H1 (cell line): ENCODE data around the gene SHISA9. TPM values are rescaled to one million over a fixed set of nuclear protein-coding genes. Genes with fewer than 3 reads are reported as not detected.

Experiments used
- CTCF ChIA-PET: fragments of 300-600 bp; sonication (Branson Sonifier 250); formaldehyde crosslinking; loops from one replicate; lab custom pipeline; 2021; ENCODE audit not compliant: partially characterized antibody; lab: Charles Lee
- POLR2A ChIA-PET: fragments of 300-600 bp; sonication (Branson Sonifier 250); formaldehyde crosslinking; loops from one replicate; lab custom pipeline; 2021; ENCODE audit warnings: inconsistent platforms; ENCODE audit not compliant: partially characterized antibody; lab: Charles Lee
- DNase-seq, 2 experiments: peaks; one replicate each; pipeline versions ENCODE4 v3.0.0 to v3.0.0-alpha.2; 2010 to 2022; ENCODE audit warnings: low spot score in 2 of 2, low read depth in 1 of 2, mixed read lengths in 1 of 2
- FAIRE-seq: peaks from 2 replicates; lab custom pipeline; 2011; peaks lifted over from hg19 to GRCh38; lab: Jason Lieb, UNC
- H2AFZ ChIP-seq: 2 replicates; pipeline ENCODE4 v1.8.1; 2012; ENCODE audit warnings: low read length, inconsistent platforms
- H2AK5ac ChIP-seq: 2 replicates; pipeline ENCODE4 v1.6.1; 2013; ENCODE audit warnings: low read depth, low read length
- H2BK120ac ChIP-seq: replicated peaks from 2 replicates; pipeline ENCODE3; 2013; ENCODE audit warnings: low read depth, low read length, inconsistent platforms
- H2BK12ac ChIP-seq: 2 replicates; pipeline ENCODE4 v1.6.1; 2013; ENCODE audit warnings: low read depth, low read length
- H2BK15ac ChIP-seq: 2 replicates; pipeline ENCODE4 v1.6.1; 2013; ENCODE audit warnings: low read length
- H2BK20ac ChIP-seq: 2 replicates; pipeline ENCODE4 v1.6.1; 2013; ENCODE audit warnings: low read length
- H2BK5ac ChIP-seq: 2 replicates; pipeline ENCODE4 v1.6.1; 2013; ENCODE audit warnings: low read depth, low read length
- H3K14ac ChIP-seq: 2 replicates; pipeline ENCODE4 v1.6.1; 2013; ENCODE audit warnings: inconsistent platforms; ENCODE audit not compliant: insufficient read length
- H3K18ac ChIP-seq: 2 replicates; pipeline ENCODE4 v1.6.1; 2013; ENCODE audit warnings: low read length; ENCODE audit errors: extremely low read depth
- H3K23ac ChIP-seq: 2 replicates; pipeline ENCODE4 v1.6.1; 2013; ENCODE audit warnings: inconsistent platforms; ENCODE audit not compliant: insufficient read length
- H3K23me2 ChIP-seq: 2 replicates; pipeline ENCODE4 v1.6.1; 2013; ENCODE audit warnings: low read depth, low read length
- H3K27ac ChIP-seq: 2 replicates; pipeline ENCODE4 v1.6.1; 2011; ENCODE audit warnings: low read depth, low read length, inconsistent platforms
- H3K27me3 ChIP-seq, 4 experiments: replicated peaks in 1 of 4; 1 replicate in 1 of 4; 2 replicates in 3 of 4; pipeline versions ENCODE4 v1.6.1 to v1.8.1; 2011 to 2013; ENCODE audit warnings: low read length in 3 of 4, mild to moderate bottlenecking in 3 of 4, inconsistent platforms in 2 of 4, mixed read lengths in 2 of 4, moderate library complexity in 1 of 4; ENCODE audit not compliant: control insufficient read depth in 3 of 4, insufficient read depth in 3 of 4; ENCODE audit errors: extremely low read depth in 1 of 4
- H3K36me3 ChIP-seq, 4 experiments: 2 replicates each; pipeline versions ENCODE4 v1.6.1 to v1.8.1; 2011 to 2013; ENCODE audit warnings: mild to moderate bottlenecking in 4 of 4, low read length in 3 of 4, moderate library complexity in 2 of 4, control low read depth in 1 of 4, inconsistent platforms in 1 of 4; ENCODE audit not compliant: insufficient read depth in 4 of 4, control insufficient read depth in 2 of 4
- H3K4ac ChIP-seq: replicated peaks from 2 replicates; pipeline ENCODE3; 2013; ENCODE audit warnings: low read length, low read depth, mixed read lengths, inconsistent platforms; ENCODE audit not compliant: insufficient read length
- H3K4me1 ChIP-seq, 4 experiments: replicated peaks in 1 of 4; 1 replicate in 1 of 4; 2 replicates in 3 of 4; pipeline versions ENCODE4 v1.6.1 to v1.8.1; 2011 to 2013; ENCODE audit warnings: low read length in 3 of 4, inconsistent platforms in 2 of 4, mixed read lengths in 1 of 4; ENCODE audit not compliant: insufficient read depth in 4 of 4, control insufficient read depth in 3 of 4
- H3K4me2 ChIP-seq, 2 experiments: 2 replicates each; pipeline versions ENCODE4 v1.6.1 to v1.8.1; 2011 to 2013; ENCODE audit warnings: low read depth in 2 of 2, low read length in 2 of 2, control low read depth in 1 of 2, inconsistent platforms in 1 of 2, mild to moderate bottlenecking in 1 of 2; ENCODE audit not compliant: insufficient read depth in 1 of 2
- H3K4me3 ChIP-seq, 4 experiments: fragments of 200-600, 300-600 bp in 1 of 4; sonication (generic), shearing (Covaris generic), sonication (Bioruptor Twin) in 1 of 4; 2 replicates each; pipeline versions ENCODE4 v1.5.1 to v1.8.1; 2011 to 2016; ENCODE audit warnings: low read length in 4 of 4, low read depth in 3 of 4, control low read depth in 2 of 4, inconsistent platforms in 2 of 4, mild to moderate bottlenecking in 2 of 4, mixed read lengths in 1 of 4, moderate library complexity in 1 of 4; ENCODE audit not compliant: insufficient read depth in 2 of 4; ENCODE audit errors: extremely low read depth in 1 of 4
- H3K56ac ChIP-seq: replicated peaks from 2 replicates; pipeline ENCODE3; 2013; ENCODE audit warnings: low read depth, mild to moderate bottlenecking, mixed read lengths, low read length, inconsistent platforms; ENCODE audit not compliant: insufficient read length
- H3K79me1 ChIP-seq: 2 replicates; pipeline ENCODE4 v1.6.1; 2013; ENCODE audit warnings: low read depth, low read length, control low read depth
- H3K79me2 ChIP-seq, 2 experiments: 2 replicates each; pipeline versions ENCODE4 v1.6.1 to v1.8.1; 2012 to 2013; ENCODE audit warnings: low read length in 2 of 2, mild to moderate bottlenecking in 2 of 2, inconsistent platforms in 1 of 2; ENCODE audit not compliant: insufficient read depth in 2 of 2, control insufficient read depth in 1 of 2
- H3K9ac ChIP-seq, 4 experiments: replicated peaks in 1 of 4; 1 replicate in 1 of 4; 2 replicates in 3 of 4; pipeline versions ENCODE4 v1.6.1 to v1.8.1; 2011 to 2013; ENCODE audit warnings: low read depth in 3 of 4, low read length in 3 of 4, control low read depth in 2 of 4, mild to moderate bottlenecking in 2 of 4, moderate library complexity in 2 of 4, inconsistent platforms in 1 of 4; ENCODE audit errors: extremely low read depth in 1 of 4
- H3K9me3 ChIP-seq, 2 experiments: 2 replicates each; pipeline versions ENCODE4 v1.6.1 to v1.8.1; 2012 to 2013; ENCODE audit warnings: mild to moderate bottlenecking in 2 of 2, moderate library complexity in 2 of 2, control low read depth in 1 of 2, inconsistent platforms in 1 of 2, low read depth in 1 of 2, low read length in 1 of 2, mixed read lengths in 1 of 2; ENCODE audit not compliant: insufficient read depth in 2 of 2
- H4K20me1 ChIP-seq, 2 experiments: replicated peaks in 1 of 2; 2 replicates each; pipeline versions ENCODE3 to v1.8.1; 2011 to 2013; ENCODE audit warnings: inconsistent platforms in 2 of 2, low read length in 2 of 2, mild to moderate bottlenecking in 1 of 2; ENCODE audit not compliant: insufficient read depth in 2 of 2, control insufficient read depth in 1 of 2
- H4K5ac ChIP-seq: 2 replicates; pipeline ENCODE4 v1.6.1; 2013; ENCODE audit warnings: low read length, low read depth, mixed read lengths, inconsistent platforms; ENCODE audit not compliant: insufficient read length
- H4K8ac ChIP-seq: 2 replicates; pipeline ENCODE4 v1.8.0; 2013; ENCODE audit warnings: mild to moderate bottlenecking, moderate library complexity, low read length, inconsistent platforms; ENCODE audit not compliant: insufficient read depth; ENCODE audit errors: extremely low read depth
- H4K91ac ChIP-seq: replicated peaks from 2 replicates; pipeline ENCODE3; 2013; ENCODE audit warnings: low read length, mixed read lengths, inconsistent platforms; ENCODE audit not compliant: insufficient read length
- CEBPB ChIP-seq: IDR thresholded peaks from 2 replicates; pipeline ENCODE4 v1.6.1; 2012; ENCODE audit warnings: low read depth, low read length
- WGBS, 2 experiments: shearing (Covaris generic) in 1 of 2; methylation state at CpG; one replicate each; pipeline versions ENCODE4 v1.1.6 to v1.1.7; 2013 to 2015; ENCODE audit warnings: low lambda C conversion rate in 2 of 2, mixed read lengths in 2 of 2, inconsistent platforms in 1 of 2, low coverage in 1 of 2, missing lambda C conversion rate in 1 of 2; ENCODE audit not compliant: insufficient replicate concordance in 2 of 2, insufficient coverage in 1 of 2, insufficient read length in 1 of 2; ENCODE audit errors: extremely low coverage in 1 of 2, missing lambda C conversion rate in 1 of 2; 5-methylcytosine and 5-hydroxymethylcytosine counted together
- polyA plus RNA-seq, 7 experiments: library from polyadenylated mRNA; depleted of rRNA in 3 of 7; stranded (reverse) in 5 of 7; unstranded in 2 of 7; fragments of >200 nt in 5 of 7; fragments of 200-250 nt in 2 of 7; gene quantifications; 1 replicate in 5 of 7; 2 replicates in 1 of 7; 4 replicates in 1 of 7; pipeline versions ENCODE4 v1.2.1 to v1.2.3, GENCODE V29; 2011 to 2013; ENCODE audit warnings: missing spikeins in 2 of 7, mixed read lengths in 2 of 7
- total RNA-seq: library from RNA; stranded (reverse); fragmentation: NEBNext Ultra II Directional; extraction: Animal tissue kit (Norgen Biotek cat#: 25700); gene quantifications from 2 replicates; pipeline ENCODE4 v1.2.1, GENCODE V29; 2021

Gene SHISA9
- total and polyA plus RNA-seq, 2 of the 8 experiments (the other 6 are each of a cell fraction or from before 2014, with no cell fraction given): 25.6 to 39.8 TPM

DNA sequence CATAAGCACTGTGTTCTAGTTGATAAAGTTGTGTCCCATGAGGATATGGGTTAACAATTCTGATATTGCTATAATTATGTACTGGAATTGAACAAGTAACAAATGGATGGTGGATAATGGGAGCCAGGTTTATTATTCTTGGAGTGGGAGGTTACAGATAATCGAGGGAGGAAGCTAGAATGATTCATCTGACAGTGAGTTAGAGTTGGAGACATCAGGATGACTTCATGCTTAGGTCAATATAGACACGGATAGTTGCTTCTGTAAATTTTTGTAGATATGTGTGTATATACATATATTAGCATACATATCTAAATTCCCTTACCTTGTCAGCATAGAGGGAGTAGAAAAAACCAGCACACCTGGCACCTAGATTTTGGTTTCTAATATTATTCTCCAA lies 293.4 kb downstream of the SHISA9 start:
- H3K9ac ChIP-seq: no peak overlapping the region
- H3K36me3 ChIP-seq: no peaks in the 10 kb centered on the region
- no peak overlapping the region for H3K27ac ChIP-seq
- ChIA-PET CTCF (interaction anchor here (0.6 to 0.7 kb wide), 2 partner anchors 219 to 579 kb away, joined by 3 read pairs; no protein-coding TSS in a partner anchor), POLR2A (interaction anchor here (0.6 kb wide), 1 partner anchor 26 kb away, joined by 3 read pairs; no protein-coding TSS in a partner anchor)
- H3K9me3 ChIP-seq: no peaks in the 10 kb centered on the region
- H2BK120ac ChIP-seq: no peak overlapping the region
- no peak overlapping the region for H2AFZ ChIP-seq
- H2BK12ac ChIP-seq: no peak overlapping the region
- no peak overlapping the region for H3K18ac ChIP-seq
- no peak overlapping the region for H2BK5ac ChIP-seq
- H4K20me1 ChIP-seq: no peaks in the 10 kb centered on the region
- no peaks in the 10 kb centered on the region for H3K27me3 ChIP-seq
- no peak overlapping the region for H3K4me2 ChIP-seq
- DNase-seq: no peak
- no peaks in the 10 kb centered on the region; the same call in 1 of the 2 replicates for H3K79me1 ChIP-seq
- H3K79me2 ChIP-seq: peaks cover 0 to 2% of the 10 kb centered on the region in 2 experiments; a peak in 2 of 4 replicates
- H3K4me3 ChIP-seq: no peak overlapping the region
- H2BK15ac ChIP-seq: no peak overlapping the region
- H2BK20ac ChIP-seq: no peak overlapping the region
- H4K91ac ChIP-seq: no peak overlapping the region
- no peak overlapping the region for H4K5ac ChIP-seq
- H3K4ac ChIP-seq: no peak overlapping the region
- no peak overlapping the region for H3K14ac ChIP-seq
- no peak overlapping the region for H4K8ac ChIP-seq
- 89% methylated on average over 2 of the region's 2 CpGs; no CpG with 5 or more reads in 1 of the 2 experiments for WGBS, 2 experiments
- no peak overlapping the region for H3K23ac ChIP-seq
- H3K23me2 ChIP-seq: no peaks in the 10 kb centered on the region
- H3K4me1 ChIP-seq: no peaks in the 10 kb centered on the region
- H3K56ac ChIP-seq: no peak overlapping the region
- no peak for FAIRE-seq
- no peak overlapping the region for H2AK5ac ChIP-seq
- TF ChIP-seq CEBPB: no peak
